GM21515 (cell line): Measurements from ENCODE around the gene TRIM60.
"Not testable (repeated sequence)": the region's sequence is repeated elsewhere in the genome, so short reads cannot be mapped to it uniquely, and the experiment has no call there.

ENCODE experiments used
- ATAC-seq: cut with Tn5 transposase; IDR thresholded peaks from one replicate; pipeline ENCODE4 v1.9.1; 2021; ENCODE audit not compliant: unreplicated experiment

Gene TRIM60

DNA sequence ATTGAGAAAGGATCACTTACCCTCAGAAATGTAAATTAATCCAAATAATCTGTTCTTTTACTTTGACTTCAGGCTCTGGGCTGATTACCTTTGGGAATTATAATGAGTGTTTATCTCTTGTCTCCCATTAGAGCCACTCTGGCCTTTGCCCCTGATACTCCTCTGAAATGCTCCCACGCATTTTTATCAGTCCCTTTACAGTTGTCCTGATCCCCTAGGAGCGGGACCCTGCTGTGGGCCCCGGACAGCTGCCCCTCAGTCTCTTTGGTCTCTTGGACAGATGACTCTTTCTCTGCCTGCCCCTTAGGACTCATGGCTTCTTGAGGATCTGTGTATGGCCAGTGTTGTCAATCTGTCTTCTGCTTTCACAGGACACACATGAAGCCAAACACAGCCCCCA lies 20.8 kb downstream of the TRIM60 start:
- no peak for ATAC-seq

DNA sequence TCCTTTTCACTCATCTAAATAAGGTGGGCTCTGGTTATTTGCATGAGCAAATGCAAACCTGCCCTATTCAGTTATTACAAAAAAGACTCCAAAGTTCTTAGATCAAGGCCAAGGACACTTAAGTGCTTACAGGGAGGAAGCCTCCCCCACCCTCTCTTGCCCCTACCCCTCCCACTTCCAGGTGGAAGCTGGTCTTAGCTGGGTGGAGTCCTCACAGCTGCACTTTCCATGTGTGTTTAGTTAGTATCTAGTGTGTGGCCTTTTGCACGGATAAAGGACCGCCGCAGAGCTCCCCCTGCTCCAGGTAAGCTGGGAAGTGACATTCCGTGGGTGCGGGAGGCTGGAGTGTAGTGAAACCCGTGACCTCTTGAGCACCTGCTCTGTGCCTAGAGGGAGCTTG lies 21.8 kb downstream of the TRIM60 start, which contains the start of gene TRIM75:
TSS of gene TRIM75 (plus strand) at position 222 of the 400 bp plus-strand sequence. CDS start 5,282 bp downstream, outside the sequence.
- ATAC-seq = no peak

DNA sequence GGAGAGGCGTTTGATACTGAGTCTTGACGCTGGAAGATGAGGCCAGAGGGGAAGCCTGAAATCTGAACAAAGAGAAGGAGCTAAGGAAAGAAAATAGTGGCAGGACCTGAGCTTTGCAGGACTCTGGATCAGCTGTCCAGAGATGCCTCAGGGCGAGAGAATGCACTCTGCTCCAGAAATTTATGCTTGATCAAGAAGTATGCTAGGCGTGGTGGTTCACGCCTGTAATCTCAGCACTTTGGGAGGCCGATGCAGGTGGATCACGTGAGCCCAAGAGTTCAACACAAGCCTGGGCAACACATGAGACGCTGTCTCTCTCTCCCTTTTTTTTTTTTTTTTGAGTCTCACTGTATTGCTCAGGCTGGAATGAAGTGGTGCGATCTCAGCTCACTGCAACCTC lies 23.8 kb downstream of the TRIM60 start:
- no peak for ATAC-seq

DNA sequence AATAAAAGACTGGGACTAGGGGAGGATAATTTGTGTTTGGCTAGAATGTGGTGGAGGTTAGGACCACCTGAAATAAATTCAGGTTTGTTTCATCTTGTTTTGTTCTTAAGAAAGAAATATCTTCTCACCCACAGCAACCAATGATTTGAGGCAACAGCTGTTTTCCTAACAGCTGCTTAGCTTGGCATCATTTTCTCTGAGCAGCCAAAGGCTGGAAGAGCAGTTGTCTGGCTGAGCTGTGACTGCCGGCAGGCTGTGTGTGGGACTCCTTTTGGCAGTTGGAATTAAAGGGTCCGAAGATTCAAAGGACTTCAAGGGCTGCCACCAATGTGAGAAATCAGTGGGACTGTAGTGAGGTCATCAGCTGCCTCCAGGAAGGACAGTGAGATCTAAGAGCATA lies 26.9 kb downstream of the TRIM60 start:
- no peak for ATAC-seq

DNA sequence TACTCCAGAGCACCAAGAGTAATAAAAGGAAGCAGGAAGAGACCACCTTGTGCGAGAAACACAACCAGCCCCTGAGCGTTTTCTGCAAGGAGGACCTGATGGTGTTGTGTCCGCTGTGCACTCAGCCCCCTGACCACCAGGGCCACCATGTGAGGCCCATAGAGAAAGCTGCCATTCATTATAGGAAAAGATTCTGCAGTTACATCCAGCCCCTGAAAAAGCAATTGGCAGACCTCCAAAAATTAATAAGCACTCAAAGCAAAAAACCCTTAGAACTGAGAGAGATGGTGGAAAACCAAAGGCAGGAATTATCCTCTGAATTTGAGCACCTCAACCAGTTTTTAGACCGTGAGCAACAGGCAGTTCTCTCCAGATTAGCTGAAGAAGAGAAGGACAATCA lies 27.6 kb downstream of the TRIM60 start:
- ATAC-seq = no peak

DNA sequence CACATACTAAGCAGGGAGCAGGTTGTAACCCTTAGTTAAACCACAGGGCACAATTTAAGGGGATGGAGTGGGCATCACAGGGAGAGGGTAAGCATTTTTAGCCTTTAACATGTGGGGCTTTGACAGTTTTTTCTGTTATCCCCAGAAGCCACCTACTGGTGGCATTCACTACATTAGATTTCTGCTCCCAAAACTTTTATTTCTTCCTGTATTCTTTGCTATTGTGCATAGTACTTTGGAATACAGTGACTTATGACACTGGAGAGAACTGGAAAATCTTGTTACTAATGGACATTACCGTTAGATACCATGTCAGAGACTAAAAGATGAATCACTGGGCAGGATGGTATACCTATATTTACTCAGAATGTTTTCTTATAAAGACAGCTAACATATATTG lies 29.1 kb downstream of the TRIM60 start:
- no peak for ATAC-seq

DNA sequence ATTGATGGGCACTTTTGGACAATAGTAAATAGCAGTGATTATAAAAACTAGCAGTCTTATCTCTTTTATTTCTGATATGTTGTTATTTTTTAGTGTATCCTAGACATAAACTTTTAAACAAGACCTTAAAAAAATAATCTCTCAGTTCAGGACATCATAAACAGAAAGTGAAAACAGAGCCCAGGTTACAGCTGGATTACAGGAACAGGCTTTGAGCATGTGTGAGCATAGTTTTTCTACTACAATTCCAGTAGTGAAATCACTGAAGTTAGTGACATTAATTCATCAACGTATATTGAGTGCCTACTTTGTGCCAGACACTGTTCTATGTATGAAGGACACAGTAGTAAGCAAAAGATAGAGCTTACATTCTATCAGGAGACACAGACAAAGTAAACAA lies 38.8 kb downstream of the TRIM60 start:
- no peak for ATAC-seq

DNA sequence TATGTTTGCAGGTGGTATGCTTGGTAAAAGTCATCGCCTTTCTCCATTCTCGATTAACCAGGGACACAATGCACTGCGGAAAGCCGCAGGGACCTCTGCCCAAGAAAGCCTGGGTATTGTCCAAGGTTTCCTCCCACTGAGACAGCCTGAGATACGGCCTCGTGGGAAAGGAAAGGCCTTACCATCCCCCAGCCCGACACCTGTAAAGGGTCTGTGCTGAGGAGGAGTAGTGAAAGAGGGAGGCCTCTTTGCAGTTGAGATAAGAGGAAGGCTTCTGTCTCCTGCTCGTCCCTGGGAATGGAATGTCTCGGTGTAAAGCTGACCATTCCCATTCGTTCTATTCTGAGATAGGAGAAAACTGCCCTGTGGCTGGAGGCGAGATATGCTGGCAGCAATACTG lies 41.5 kb downstream of the TRIM60 start:
- not testable (repeated sequence) for ATAC-seq

DNA sequence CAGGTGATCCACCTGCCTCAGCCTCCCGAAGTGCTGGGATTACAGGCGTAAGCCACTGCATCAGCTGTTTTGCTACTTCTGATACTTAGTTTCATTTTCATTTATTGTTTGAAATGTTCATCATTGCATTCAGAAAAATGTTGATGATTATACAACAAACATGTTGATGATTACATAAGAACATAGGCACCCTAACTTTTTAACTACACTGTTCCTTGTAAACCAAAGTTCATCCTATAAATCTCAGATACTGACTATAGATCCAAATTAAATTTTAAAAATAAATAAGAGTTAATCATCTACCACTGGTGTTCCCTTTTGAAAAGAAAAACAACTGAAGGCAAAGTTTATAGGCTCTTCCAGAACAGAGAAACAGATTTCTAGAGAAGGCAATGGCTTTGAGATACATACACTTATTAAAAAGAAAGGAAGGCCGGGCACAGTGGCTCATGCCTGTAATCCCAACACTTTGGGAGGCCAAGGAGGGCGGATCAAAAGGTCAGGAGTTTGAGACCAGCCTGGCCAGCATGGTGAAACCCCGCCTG lies 45.3 kb downstream of the TRIM60 start:
- ATAC-seq = no peak

DNA sequence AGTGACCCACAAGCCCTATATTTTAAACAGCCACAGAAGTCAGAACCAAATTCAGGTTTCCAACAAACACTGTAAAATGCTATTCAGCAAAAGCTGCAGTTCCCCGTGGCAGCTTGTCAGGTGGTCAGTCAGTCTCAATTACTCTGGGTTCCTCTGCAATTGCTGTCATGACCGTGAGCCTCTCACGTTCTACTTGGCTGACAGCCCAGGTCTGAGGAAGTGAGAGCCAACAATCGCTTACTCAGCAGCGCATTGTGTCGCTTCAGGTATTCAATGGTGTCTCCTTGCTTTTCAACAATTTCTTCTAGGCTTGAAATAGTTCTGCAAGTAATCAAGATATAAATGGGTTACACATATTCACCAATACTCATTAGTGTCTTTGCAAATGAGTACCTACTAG lies 47.7 kb downstream of the TRIM60 start:
- no peak for ATAC-seq

DNA sequence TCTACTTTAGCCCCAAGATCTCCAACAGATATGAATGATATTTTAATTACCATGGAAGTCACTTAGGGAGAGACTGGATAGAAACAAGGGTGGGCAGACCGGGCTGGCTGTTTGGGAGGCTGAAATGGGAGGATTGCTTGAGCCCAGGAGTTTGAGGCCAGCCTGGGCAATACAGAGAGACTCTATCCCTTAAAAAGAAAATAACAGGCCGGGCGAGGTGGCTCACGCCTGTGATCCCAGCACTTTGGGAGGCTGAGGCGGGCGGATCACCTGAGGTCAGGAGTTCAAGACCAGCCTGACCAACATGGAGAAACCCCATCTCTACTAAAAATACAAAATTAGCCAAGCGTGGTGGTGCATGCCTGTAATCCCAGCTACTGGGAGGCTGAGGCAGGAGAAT lies 53.0 kb downstream of the TRIM60 start:
- not testable (repeated sequence) for ATAC-seq

DNA sequence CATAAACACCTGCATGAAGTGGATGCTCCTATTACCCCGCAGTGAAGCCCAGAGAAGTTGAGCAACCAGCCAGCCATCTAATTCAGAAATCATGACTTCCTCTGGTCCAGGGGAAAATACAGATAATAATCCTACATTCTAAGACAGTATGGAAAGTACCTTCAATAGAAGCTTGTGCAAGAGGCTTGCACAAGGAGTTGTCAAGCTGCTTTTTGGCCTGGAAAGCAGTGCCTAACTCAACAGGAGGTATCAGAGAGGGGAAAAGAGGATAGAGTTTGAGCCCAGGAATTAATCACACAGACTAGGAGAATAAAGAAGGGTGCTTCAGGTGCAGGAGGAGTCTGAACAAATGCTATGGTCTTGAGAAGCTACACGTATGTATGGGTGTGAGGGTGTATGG lies 54.1 kb downstream of the TRIM60 start:
- no peak for ATAC-seq

DNA sequence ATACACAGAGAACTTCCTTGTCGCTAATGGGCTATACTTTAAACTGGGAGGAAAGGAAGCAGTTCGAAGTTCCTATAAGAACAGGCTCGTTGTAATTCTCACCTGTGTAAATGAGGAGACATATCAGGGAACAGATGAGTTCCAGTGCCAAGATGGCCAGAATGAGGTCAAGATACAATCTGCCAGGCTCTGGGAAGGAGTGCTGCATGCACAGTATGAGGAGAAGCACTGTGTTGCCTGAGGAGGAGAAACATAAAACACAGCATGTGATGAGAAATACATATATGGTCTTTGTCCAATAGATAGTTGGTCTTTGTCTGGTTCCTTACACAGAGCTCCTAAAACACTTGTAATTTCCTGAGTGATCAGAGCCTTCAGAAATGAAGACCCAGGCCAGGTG lies 56.6 kb downstream of the TRIM60 start:
- no peak for ATAC-seq
